ENCODE measurements around the gene NRDE2. TPM values are rescaled to one million over a fixed set of nuclear protein-coding genes. Genes with fewer than 3 reads are reported as not detected.
"Not testable (repeated sequence)": the region's sequence is repeated elsewhere in the genome, so short reads cannot be mapped to it uniquely, and the experiment has no call there.

Gene NRDE2
- total RNA-seq, 2 experiments from 2014 or later, result 27.5 TPM

DNA sequence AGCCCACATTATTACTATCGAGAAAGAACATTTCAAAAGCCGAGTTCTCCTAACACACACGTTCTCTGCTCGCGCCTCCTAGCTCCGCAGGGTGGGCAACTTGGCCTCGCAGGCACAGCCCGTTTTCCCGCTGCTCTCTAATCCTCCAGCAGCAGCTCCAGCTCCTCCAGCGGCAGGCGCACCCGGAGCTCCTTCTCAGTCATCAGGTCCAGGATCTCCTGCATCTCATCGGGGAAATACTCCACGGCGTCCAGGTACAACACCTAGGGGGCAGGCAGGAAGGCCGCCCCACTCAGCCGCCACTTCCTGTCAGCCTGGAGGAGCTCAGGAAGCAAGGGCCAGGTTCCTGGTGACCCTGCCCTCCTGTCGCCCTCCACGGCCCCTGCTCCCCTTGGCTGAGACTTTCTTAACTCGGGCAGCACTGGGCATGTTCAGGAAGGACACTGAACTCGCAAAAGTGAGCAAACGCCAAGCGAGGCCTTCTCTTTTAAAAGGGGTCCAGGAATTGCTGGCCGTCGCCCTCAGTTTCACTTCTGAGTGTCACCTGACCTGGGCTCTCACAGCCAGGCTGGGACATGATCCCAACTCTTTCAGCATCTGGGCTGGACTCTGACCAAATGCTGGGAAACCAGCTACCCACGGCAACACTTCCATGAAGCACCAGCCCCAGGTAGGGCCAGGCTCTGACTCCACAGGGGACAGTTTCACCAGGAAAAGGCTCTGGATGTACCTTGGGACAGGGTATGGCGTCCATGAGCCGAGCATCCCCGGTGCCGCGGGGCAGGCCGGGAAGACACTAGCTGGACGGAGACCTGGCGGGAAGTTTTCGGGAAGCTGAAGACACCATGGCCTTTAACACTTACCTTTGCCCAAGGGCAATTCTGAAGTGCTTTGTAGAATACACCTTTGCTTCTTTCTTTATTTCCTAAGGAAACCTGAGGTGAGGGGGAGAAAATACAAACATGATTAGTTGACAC is 53.3 kb downstream of the NRDE2 start:
- CTCF ChIA-PET, result no interaction called here
- POLR2A ChIA-PET, result no interaction called here

DNA sequence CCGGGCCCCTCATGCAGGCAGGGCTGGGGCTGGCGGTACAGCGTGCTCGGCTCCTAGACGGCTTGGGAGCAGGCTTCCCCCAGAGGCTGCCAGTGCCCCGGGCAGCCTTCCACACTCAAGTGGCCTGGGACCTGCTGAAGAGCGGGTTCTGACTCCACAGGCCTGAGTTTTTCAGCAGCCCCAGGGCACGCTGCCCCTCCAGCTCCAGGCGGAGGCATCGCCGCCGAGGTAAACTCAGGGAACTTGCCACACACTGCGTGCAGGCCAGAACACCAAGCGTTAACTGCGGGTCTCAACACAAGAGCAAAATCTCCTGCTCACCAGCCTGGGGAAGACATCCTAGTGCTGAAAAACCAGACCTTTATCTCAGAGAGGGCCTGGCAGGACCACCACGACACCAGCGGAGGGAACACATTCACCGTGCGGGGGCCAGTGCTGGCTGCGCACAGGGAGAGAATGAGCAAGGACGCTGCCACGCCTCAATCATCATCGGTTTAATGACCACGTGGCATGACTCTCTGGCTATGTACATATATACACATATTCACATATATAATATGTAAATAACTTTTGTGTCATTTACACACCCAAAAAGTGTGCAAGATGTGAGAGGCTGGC is 54.1 kb downstream of the NRDE2 start:
- POLR2A ChIA-PET, result no interaction called here
- CTCF ChIA-PET, result no interaction called here

DNA sequence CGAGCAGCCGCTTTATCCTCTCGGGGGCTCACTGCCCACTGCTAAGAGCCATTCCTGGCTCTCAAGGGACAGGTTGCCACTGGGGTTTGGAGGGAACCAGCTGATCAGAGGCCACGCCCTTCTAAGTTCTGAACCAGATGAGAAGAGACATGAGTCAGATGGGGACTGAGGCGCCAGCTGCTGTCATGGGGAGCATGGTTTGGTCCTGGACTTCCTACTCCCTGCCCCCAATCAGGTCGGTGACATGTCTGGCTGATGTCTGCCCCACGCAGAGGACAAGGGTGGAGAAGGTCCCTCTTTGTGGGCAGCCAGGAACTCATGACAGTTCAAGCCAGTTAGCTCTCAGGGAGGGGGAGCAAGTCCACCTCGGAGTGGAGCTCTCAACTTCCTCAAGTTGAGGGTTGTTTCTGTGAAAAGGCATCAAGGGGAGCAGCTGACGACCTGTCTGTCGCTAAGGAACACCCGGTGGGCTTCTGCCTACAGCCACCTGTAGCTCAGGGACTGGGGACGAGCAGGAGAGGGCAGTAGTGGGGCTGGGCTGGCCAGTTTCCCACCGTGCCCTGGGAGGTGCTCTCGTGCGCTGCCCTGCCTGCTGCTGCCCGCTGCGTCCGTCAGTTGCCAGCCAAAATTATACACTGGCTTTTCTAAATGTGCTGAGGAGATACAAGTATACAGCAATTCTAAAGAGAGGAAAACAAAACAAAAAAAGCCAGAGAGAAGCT is 54.9 kb downstream of the NRDE2 start:
- ChIA-PET POLR2A (no interaction called here), CTCF (no interaction called here)

DNA sequence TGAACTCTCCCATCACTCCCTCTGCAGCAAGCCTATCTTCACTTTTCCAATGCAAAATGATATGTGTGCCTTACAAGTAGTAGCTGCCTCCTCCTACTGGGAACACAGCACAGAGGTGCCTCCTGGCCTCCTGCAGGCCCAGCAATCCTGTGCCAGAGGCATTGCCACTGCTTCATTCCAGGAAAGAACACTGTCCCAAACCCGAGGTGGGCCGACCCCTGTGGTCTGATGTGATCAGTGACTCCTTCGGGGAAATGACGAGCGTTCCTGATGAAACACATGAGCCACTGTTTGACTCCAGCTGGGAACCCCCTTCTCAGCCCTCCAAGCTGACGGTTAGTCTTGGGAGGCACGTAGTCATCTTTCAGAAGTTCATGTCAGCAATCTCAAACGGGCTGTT is 55.9 kb downstream of the NRDE2 start:
- CTCF ChIA-PET, result interaction anchor here (0.7 to 1.0 kb wide), 2 partner anchors 15 to 18 kb away, joined by 3 read pairs; no protein-coding TSS in a partner anchor
- POLR2A ChIA-PET, result interaction anchor here (0.6 to 0.7 kb wide), 3 partner anchors 11 to 637 kb away, joined by 3 read pairs; no protein-coding TSS in a partner anchor

GRCh38 chr14:90275458-90275814 is 56.3 kb downstream of the NRDE2 start:
- ChIA-PET POLR2A (interaction anchor here (0.6 to 0.7 kb wide), 3 partner anchors 10 to 637 kb away, joined by 3 read pairs; no protein-coding TSS in a partner anchor), CTCF (interaction anchor here (0.7 to 1.0 kb wide), 2 partner anchors 15 to 17 kb away, joined by 3 read pairs; no protein-coding TSS in a partner anchor)

GRCh38 chr14:90274808-90275457 is 56.8 kb downstream of the NRDE2 start:
- ChIA-PET CTCF (no interaction called here), POLR2A (interaction anchor here (0.6 to 0.7 kb wide), 2 partner anchors 14 to 638 kb away, joined by 3 read pairs; no protein-coding TSS in a partner anchor)

GRCh38 chr14:90274019-90274418 is 57.7 kb downstream of the NRDE2 start:
- POLR2A ChIA-PET, result no interaction called here

GRCh38 chr14:90273532-90273931 is 58.2 kb downstream of the NRDE2 start:
- ChIA-PET POLR2A (no interaction called here), CTCF (no interaction called here)

More at GRCh38 chr14:90274019-90274418, 57.7 kb downstream of the NRDE2 start:
- CTCF ChIA-PET, result no interaction called here

- CTCF ChIA-PET, result interaction anchor here (0.6 kb wide), 1 partner anchor 15 kb away, joined by 3 read pairs; no protein-coding TSS in a partner anchor
- POLR2A ChIA-PET, result no interaction called here
These were observed 59.2 kb downstream of the NRDE2 start for GRCh38 chr14:90272523-90272922.

DNA sequence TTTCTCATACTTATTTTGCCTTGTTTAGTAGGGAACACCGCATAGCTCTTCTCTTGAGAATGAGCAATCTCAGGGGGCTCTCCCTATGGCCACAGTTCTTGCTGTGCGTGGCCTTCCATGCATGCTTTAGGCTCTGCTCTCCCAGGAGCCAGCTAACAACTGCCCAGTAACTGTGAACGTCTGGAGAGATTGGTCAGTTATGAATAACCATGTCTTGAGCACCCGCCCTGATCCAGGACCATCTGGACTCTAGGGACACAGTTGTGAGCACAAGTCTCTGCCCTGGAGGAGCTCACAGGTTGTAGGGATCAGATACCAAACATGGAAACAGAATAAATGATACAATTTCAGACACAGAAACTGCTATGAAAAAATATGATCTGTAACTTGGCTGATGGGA is 63.3 kb downstream of the NRDE2 start:
- CTCF ChIA-PET, result no interaction called here
- POLR2A ChIA-PET, result no interaction called here

GRCh38 chr14:90266441-90267154 is 65.1 kb downstream of the NRDE2 start:
- CTCF ChIA-PET, result no interaction called here

DNA sequence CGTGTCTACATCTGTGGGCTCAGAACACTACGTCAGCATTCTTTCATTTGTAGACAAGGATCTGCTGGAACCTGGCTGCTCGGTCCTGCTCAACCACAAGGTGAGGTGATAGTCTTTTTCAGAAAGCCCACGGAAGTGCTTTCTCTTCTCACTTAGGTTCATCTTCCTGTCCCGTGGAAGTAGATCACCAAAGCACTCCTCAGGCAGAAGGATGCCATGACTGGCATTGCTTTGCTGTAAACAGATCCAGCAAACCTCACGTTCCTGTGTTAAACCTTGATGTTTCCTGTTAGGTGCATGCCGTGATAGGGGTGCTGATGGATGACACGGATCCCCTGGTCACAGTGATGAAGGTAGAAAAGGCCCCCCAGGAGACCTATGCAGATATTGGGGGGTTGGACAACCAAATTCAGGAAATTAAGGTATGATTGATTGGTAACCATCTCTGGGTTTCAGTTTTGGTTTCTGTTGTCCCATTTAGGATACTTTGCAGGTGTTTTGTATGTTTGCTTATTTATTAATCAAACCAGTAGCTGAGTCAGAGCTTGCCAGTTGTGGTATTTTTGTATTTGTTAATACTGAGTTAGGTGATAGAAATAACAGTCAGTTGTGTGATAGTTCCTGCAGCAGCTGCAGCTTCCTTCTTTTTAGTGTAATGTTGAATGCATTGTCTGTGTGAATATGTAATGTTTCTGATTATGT is 67.8 kb downstream of the NRDE2 start:
- ChIA-PET CTCF (no interaction called here), POLR2A (no interaction called here)

More at GRCh38 chr14:90266441-90267154, 65.1 kb downstream of the NRDE2 start:
- POLR2A ChIA-PET, result no interaction called here

- ChIA-PET POLR2A (interaction anchor here (0.9 to 1.1 kb wide), 2 partner anchors 127 to 141 kb away, joined by 3 read pairs; partner anchors contain the start of gene CALM1), CTCF (interaction anchor here (0.9 to 1.4 kb wide), 3 partner anchors 33 to 318 kb away, joined by 3 read pairs; no protein-coding TSS in a partner anchor)
These were observed 75.2 kb downstream of the NRDE2 start, which contains the start of gene PSMC1 for GRCh38 chr14:90256354-90257131. TSS of gene PSMC1 (plus strand) at chr14:90256553. CDS start at chr14:90256598, 45 bp downstream.

- ChIA-PET POLR2A (interaction anchor here (1.1 kb wide), 1 partner anchor 141 kb away, joined by 3 read pairs; the partner anchor contains the start of gene CALM1), CTCF (interaction anchor here (1.2 kb wide), 1 partner anchor 296 kb away, joined by 3 read pairs; no protein-coding TSS in a partner anchor)
These were observed 75.9 kb downstream of the NRDE2 start for GRCh38 chr14:90255871-90256270.

GRCh38 chr14:90253826-90254225 is 77.9 kb downstream of the NRDE2 start:
- POLR2A ChIA-PET, result no interaction called here
- CTCF ChIA-PET, result interaction anchor here (1.2 to 1.8 kb wide), 2 partner anchors 74 to 315 kb away, joined by 3 to 5 read pairs; no protein-coding TSS in a partner anchor

GRCh38 chr14:90248594-90248993 is 83.1 kb downstream of the NRDE2 start:
- POLR2A ChIA-PET, result no interaction called here
- CTCF ChIA-PET, result no interaction called here

- POLR2A ChIA-PET, CTCF ChIA-PET: not testable (repeated sequence)
These were observed 84.3 kb downstream of the NRDE2 start for GRCh38 chr14:90247441-90247840.

Data from activated CD8-positive, alpha-beta memory T cell treated with anti-CD3 and anti-CD28 coated beads for 36 hours (primary cell).